KMS-11 (cell line): ENCODE measurements around the gene NCKAP1.

Experiments
- H2AFZ ChIP-seq: fragments of 200-600 bp; sonication (generic); 2 replicates; pipeline ENCODE4 v1.6.1; 2016; ENCODE audit warnings: antibody characterized with exemption, mixed run types, low read depth
- H3K27ac ChIP-seq: fragments of 200-600 bp; sonication (generic); 2 replicates; pipeline ENCODE4 v1.6.1; 2016; ENCODE audit warnings: mild to moderate bottlenecking, mixed run types
- H3K27me3 ChIP-seq: fragments of 200-600 bp; sonication (generic); 2 replicates; pipeline ENCODE4 v1.6.1; 2017; ENCODE audit warnings: mild to moderate bottlenecking, low read depth, mixed run types, moderate library complexity; ENCODE audit not compliant: insufficient read depth
- H3K36me3 ChIP-seq: fragments of 200-600 bp; sonication (generic); 2 replicates; pipeline ENCODE4 v1.6.1; 2017; ENCODE audit warnings: mild to moderate bottlenecking, mixed run types; ENCODE audit not compliant: insufficient read depth
- H3K4me1 ChIP-seq: fragments of 200-600 bp; sonication (generic); 2 replicates; pipeline ENCODE4 v1.6.1; 2016; ENCODE audit warnings: mild to moderate bottlenecking, low read depth, mixed run types; ENCODE audit not compliant: poor library complexity, severe bottlenecking
- H3K4me2 ChIP-seq: fragments of 200-600 bp; sonication (generic); 2 replicates; pipeline ENCODE4 v1.7.0; 2016; ENCODE audit warnings: mild to moderate bottlenecking, mixed run types
- H3K4me3 ChIP-seq: fragments of 200-600 bp; sonication (generic); IDR thresholded peaks from 2 replicates; pipeline ENCODE4 v1.6.1; 2017; ENCODE audit warnings: low read depth, low read length, mixed read lengths; ENCODE audit not compliant: insufficient read depth
- H3K79me2 ChIP-seq: fragments of 200-600 bp; sonication (generic); 2 replicates; pipeline ENCODE4 v1.6.1; 2016; ENCODE audit warnings: low read depth, mixed run types; ENCODE audit not compliant: insufficient read depth
- H3K9ac ChIP-seq: fragments of 200-600 bp; sonication (generic); 2 replicates; pipeline ENCODE4 v1.6.1; 2016; ENCODE audit warnings: mild to moderate bottlenecking, mixed run types
- H4K20me1 ChIP-seq: fragments of 200-600 bp; sonication (generic); 2 replicates; pipeline ENCODE4 v1.6.1; 2016; ENCODE audit warnings: mild to moderate bottlenecking, mixed run types; ENCODE audit not compliant: insufficient read depth
- TF ChIP-seq, protein P1 (sequence below): fragments of 200-600 bp; sonication (generic); conservative IDR thresholded peaks from 2 replicates; pipeline ENCODE4 v1.6.1; 2017; ENCODE audit warnings: low read depth, mild to moderate bottlenecking, antibody characterized with exemption, low read length, moderate library complexity, mixed read lengths

Gene NCKAP1

DNA sequence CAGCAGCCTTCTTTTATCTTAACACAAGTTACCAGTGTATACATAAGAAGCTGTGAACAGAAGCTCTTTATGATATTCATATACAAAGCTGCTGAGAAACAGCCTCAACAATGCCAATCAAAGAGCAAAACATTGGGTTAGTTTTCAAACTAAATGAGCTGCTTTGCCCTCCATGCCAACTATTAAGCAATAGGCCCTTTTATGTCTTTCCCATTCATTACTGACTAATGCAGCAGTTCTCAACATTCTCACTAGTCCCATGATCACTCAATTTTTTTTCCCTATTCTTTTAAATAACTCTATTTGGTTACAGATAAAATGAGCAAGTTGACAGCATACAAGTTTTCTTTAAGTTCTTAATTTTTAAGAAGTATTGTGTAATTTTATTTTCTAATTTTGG, 114.0 kb downstream of the NCKAP1 start:
- Histone ChIP-seq H3K36me3 (no peaks in the 10 kb centered on the region), H3K9ac (no peak overlapping the region), H3K79me2 (no peaks in the 10 kb centered on the region), H3K4me2 (no peak overlapping the region), H4K20me1 (no peaks in the 10 kb centered on the region), H3K4me3 (no peak overlapping the region), H3K4me1 (peaks cover 11% of the 10 kb centered on the region), H3K27me3 (no peaks in the 10 kb centered on the region), H2AFZ (no peak overlapping the region), H3K27ac (no peak overlapping the region)
- TF ChIP-seq, protein P1, sequence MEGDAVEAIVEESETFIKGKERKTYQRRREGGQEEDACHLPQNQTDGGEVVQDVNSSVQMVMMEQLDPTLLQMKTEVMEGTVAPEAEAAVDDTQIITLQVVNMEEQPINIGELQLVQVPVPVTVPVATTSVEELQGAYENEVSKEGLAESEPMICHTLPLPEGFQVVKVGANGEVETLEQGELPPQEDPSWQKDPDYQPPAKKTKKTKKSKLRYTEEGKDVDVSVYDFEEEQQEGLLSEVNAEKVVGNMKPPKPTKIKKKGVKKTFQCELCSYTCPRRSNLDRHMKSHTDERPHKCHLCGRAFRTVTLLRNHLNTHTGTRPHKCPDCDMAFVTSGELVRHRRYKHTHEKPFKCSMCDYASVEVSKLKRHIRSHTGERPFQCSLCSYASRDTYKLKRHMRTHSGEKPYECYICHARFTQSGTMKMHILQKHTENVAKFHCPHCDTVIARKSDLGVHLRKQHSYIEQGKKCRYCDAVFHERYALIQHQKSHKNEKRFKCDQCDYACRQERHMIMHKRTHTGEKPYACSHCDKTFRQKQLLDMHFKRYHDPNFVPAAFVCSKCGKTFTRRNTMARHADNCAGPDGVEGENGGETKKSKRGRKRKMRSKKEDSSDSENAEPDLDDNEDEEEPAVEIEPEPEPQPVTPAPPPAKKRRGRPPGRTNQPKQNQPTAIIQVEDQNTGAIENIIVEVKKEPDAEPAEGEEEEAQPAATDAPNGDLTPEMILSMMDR: no peak

DNA sequence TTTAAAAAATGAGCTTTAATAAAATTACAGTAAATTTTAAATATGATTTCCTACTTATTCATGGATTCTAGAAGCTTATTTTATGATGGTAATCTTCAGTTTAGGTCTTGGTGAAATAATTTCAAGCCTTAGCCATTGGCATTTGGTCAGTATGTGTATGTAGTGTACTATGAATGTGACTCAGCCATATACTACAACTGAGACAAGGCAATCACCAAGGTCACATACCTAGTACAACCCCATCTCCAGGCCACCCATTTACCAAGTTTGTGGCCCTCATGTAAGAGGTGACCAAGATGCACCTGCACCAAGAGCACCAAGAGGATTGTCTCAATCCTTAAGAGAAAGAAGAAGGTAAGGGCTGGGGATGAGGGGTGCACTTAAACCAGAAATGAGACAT, 117.0 kb downstream of the NCKAP1 start:
- H2AFZ ChIP-seq: no peak overlapping the region
- no peak overlapping the region for H3K27ac ChIP-seq

DNA sequence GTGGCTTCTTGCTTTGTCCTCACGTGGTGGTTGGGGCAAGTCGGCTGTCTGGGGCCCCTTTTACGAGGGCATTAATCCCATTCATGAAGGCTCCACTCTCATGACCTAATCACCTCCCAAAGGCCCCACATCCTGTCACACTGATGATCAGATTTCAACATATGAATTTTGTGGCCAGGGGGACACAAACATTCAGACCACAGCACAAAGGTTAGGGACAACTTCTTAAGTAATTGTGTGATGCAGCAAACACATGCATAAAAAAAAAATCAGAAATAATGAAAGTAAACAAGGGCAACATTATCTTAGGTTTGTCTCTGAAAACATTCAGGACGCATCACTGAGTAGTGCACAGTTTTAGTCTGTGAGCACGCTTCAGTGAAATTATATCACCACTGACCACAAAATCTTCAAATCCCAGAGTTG, 117.6 kb downstream of the NCKAP1 start:
- no peak overlapping the region for H2AFZ ChIP-seq
- no peak overlapping the region for H3K9ac ChIP-seq
- H3K4me1 ChIP-seq: peaks cover 19% of the 10 kb centered on the region
- no peak overlapping the region for H3K4me3 ChIP-seq
- no peaks in the 10 kb centered on the region for H4K20me1 ChIP-seq
- no peaks in the 10 kb centered on the region for H3K79me2 ChIP-seq
- TF ChIP-seq, protein P1: no peak
- H3K36me3 ChIP-seq: no peaks in the 10 kb centered on the region
- H3K27ac ChIP-seq: no peak overlapping the region
- H3K27me3 ChIP-seq: no peaks in the 10 kb centered on the region
- no peak overlapping the region for H3K4me2 ChIP-seq

More for the DNA sequence above, 117.0 kb downstream of the NCKAP1 start:
- TF ChIP-seq, protein P1: no peak
- peaks cover 19% of the 10 kb centered on the region for H3K4me1 ChIP-seq
- no peak overlapping the region for H3K4me3 ChIP-seq
- no peaks in the 10 kb centered on the region for H4K20me1 ChIP-seq
- H3K9ac ChIP-seq: no peak overlapping the region
- no peak overlapping the region for H3K4me2 ChIP-seq
- H3K27me3 ChIP-seq: no peaks in the 10 kb centered on the region
- H3K79me2 ChIP-seq: no peaks in the 10 kb centered on the region
- H3K36me3 ChIP-seq: no peaks in the 10 kb centered on the region

DNA sequence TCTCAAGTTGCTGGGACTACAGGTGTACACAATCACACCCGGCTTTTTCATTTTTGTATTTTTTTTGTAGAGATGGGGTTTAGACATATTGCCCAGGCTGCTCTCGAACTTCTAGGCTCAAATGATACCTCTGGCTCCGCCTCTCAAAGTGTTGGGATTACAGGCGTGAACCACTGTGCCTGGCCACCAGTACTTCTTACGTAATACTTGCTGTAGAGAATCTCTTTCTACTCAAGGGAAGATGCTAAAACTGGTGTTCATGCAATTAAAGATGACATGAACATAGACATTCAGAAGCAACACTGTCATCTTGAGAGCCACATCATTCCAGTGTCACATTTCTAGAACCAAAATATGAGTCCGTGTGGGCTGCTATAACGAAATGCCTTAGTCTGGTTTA, 118.2 kb downstream of the NCKAP1 start:
- TF ChIP-seq, protein P1: no peak
- no peak overlapping the region for H3K4me2 ChIP-seq
- H3K36me3 ChIP-seq: no peaks in the 10 kb centered on the region
- no peaks in the 10 kb centered on the region for H4K20me1 ChIP-seq
- no peak overlapping the region for H3K4me3 ChIP-seq
- H2AFZ ChIP-seq: no peak overlapping the region
- H3K4me1 ChIP-seq: peaks cover 19% of the 10 kb centered on the region
- no peaks in the 10 kb centered on the region for H3K27me3 ChIP-seq
- no peaks in the 10 kb centered on the region for H3K79me2 ChIP-seq
- no peak overlapping the region for H3K27ac ChIP-seq
- no peak overlapping the region for H3K9ac ChIP-seq
